Measurements from ENCODE around the gene EIF2B2. TPM values are rescaled to one million over a fixed set of nuclear protein-coding genes. Genes with fewer than 3 reads are reported as not detected.

Gene EIF2B2
- total and polyA plus RNA-seq, 2 experiments from 2014 or later, result 39.2 to 40.5 TPM

DNA sequence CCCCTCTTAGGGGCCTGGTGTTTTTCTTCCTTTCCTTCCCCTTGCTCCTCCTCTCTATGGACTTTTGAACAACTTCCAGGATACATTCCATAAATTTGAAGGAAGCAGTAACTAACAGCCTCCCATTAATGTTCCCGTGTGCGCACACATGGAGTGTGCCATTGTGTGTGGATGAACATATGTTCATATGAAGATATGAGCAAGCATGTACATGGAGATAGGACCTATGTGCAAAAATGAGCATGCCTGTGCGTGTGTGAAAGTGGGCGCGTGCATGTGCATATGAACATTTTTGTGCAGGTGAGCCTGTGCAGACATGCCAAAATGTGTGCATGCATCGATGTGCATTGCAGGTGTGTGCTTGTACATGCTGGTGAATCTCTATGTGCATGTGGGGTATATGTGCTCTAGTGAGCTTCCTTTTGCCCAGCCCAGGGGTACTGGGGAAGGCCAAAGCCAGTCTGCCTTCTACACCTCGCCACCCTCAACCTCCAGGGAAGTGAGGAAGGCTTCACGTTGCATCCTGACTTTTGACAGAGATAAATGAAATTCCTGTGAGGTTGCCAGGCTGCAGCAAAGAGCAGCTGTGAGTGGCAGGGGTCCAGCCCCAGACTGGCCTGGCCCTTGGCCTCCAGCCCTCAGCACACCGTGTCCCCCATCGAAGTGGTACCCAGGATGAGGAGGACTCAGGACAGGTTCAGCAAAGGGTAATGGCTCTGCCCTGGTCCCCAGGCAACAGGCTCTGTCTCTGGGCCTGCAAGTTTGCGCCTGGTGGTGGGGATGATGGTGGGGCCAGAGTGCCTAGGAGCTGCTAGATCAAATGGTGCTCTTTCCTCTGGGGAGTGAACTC, 26.2 kb upstream of the EIF2B2 start:
- TF ChIP-seq CREB1 (CRISPR knock-in tag; IDR thresholded peaks at IDR 0.05; ENCODE audit: low read depth) (no peak), EZH2phosphoT487 (IDR thresholded peaks at IDR 0.05; ENCODE audit: unreplicated experiment) (no peak), ZNF114 (CRISPR knock-in tag; IDR thresholded peaks at IDR 0.05) (no peak), JUNB (IDR thresholded peaks at IDR 0.05; ENCODE audit: unreplicated experiment) (no peak), STAT1 (IDR thresholded peaks at IDR 0.05; ENCODE audit: unreplicated experiment) (no peak), ZNF331 (CRISPR knock-in tag; IDR thresholded peaks at IDR 0.05; ENCODE audit: low read depth) (no peak), NANOG (IDR thresholded peaks at IDR 0.05; ENCODE audit: borderline replicate concordance) (no peak), EZH2 (IDR thresholded peaks at IDR 0.05; ENCODE audit: low read depth, unreplicated experiment) (no peak), POLR2AphosphoS5 (IDR thresholded peaks at IDR 0.05; ENCODE audit: low read depth) (no peak)
- TF ChIP-seq, protein P1, sequence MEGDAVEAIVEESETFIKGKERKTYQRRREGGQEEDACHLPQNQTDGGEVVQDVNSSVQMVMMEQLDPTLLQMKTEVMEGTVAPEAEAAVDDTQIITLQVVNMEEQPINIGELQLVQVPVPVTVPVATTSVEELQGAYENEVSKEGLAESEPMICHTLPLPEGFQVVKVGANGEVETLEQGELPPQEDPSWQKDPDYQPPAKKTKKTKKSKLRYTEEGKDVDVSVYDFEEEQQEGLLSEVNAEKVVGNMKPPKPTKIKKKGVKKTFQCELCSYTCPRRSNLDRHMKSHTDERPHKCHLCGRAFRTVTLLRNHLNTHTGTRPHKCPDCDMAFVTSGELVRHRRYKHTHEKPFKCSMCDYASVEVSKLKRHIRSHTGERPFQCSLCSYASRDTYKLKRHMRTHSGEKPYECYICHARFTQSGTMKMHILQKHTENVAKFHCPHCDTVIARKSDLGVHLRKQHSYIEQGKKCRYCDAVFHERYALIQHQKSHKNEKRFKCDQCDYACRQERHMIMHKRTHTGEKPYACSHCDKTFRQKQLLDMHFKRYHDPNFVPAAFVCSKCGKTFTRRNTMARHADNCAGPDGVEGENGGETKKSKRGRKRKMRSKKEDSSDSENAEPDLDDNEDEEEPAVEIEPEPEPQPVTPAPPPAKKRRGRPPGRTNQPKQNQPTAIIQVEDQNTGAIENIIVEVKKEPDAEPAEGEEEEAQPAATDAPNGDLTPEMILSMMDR (conservative IDR thresholded peaks at IDR 0.05; ENCODE audit: low read depth in 2 of 2), result no peak
- TF ChIP-seq, protein P2, sequence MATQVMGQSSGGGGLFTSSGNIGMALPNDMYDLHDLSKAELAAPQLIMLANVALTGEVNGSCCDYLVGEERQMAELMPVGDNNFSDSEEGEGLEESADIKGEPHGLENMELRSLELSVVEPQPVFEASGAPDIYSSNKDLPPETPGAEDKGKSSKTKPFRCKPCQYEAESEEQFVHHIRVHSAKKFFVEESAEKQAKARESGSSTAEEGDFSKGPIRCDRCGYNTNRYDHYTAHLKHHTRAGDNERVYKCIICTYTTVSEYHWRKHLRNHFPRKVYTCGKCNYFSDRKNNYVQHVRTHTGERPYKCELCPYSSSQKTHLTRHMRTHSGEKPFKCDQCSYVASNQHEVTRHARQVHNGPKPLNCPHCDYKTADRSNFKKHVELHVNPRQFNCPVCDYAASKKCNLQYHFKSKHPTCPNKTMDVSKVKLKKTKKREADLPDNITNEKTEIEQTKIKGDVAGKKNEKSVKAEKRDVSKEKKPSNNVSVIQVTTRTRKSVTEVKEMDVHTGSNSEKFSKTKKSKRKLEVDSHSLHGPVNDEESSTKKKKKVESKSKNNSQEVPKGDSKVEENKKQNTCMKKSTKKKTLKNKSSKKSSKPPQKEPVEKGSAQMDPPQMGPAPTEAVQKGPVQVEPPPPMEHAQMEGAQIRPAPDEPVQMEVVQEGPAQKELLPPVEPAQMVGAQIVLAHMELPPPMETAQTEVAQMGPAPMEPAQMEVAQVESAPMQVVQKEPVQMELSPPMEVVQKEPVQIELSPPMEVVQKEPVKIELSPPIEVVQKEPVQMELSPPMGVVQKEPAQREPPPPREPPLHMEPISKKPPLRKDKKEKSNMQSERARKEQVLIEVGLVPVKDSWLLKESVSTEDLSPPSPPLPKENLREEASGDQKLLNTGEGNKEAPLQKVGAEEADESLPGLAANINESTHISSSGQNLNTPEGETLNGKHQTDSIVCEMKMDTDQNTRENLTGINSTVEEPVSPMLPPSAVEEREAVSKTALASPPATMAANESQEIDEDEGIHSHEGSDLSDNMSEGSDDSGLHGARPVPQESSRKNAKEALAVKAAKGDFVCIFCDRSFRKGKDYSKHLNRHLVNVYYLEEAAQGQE (IDR thresholded peaks at IDR 0.05; ENCODE audit: unreplicated experiment), result no peak
- TF ChIP-seq, protein P3, sequence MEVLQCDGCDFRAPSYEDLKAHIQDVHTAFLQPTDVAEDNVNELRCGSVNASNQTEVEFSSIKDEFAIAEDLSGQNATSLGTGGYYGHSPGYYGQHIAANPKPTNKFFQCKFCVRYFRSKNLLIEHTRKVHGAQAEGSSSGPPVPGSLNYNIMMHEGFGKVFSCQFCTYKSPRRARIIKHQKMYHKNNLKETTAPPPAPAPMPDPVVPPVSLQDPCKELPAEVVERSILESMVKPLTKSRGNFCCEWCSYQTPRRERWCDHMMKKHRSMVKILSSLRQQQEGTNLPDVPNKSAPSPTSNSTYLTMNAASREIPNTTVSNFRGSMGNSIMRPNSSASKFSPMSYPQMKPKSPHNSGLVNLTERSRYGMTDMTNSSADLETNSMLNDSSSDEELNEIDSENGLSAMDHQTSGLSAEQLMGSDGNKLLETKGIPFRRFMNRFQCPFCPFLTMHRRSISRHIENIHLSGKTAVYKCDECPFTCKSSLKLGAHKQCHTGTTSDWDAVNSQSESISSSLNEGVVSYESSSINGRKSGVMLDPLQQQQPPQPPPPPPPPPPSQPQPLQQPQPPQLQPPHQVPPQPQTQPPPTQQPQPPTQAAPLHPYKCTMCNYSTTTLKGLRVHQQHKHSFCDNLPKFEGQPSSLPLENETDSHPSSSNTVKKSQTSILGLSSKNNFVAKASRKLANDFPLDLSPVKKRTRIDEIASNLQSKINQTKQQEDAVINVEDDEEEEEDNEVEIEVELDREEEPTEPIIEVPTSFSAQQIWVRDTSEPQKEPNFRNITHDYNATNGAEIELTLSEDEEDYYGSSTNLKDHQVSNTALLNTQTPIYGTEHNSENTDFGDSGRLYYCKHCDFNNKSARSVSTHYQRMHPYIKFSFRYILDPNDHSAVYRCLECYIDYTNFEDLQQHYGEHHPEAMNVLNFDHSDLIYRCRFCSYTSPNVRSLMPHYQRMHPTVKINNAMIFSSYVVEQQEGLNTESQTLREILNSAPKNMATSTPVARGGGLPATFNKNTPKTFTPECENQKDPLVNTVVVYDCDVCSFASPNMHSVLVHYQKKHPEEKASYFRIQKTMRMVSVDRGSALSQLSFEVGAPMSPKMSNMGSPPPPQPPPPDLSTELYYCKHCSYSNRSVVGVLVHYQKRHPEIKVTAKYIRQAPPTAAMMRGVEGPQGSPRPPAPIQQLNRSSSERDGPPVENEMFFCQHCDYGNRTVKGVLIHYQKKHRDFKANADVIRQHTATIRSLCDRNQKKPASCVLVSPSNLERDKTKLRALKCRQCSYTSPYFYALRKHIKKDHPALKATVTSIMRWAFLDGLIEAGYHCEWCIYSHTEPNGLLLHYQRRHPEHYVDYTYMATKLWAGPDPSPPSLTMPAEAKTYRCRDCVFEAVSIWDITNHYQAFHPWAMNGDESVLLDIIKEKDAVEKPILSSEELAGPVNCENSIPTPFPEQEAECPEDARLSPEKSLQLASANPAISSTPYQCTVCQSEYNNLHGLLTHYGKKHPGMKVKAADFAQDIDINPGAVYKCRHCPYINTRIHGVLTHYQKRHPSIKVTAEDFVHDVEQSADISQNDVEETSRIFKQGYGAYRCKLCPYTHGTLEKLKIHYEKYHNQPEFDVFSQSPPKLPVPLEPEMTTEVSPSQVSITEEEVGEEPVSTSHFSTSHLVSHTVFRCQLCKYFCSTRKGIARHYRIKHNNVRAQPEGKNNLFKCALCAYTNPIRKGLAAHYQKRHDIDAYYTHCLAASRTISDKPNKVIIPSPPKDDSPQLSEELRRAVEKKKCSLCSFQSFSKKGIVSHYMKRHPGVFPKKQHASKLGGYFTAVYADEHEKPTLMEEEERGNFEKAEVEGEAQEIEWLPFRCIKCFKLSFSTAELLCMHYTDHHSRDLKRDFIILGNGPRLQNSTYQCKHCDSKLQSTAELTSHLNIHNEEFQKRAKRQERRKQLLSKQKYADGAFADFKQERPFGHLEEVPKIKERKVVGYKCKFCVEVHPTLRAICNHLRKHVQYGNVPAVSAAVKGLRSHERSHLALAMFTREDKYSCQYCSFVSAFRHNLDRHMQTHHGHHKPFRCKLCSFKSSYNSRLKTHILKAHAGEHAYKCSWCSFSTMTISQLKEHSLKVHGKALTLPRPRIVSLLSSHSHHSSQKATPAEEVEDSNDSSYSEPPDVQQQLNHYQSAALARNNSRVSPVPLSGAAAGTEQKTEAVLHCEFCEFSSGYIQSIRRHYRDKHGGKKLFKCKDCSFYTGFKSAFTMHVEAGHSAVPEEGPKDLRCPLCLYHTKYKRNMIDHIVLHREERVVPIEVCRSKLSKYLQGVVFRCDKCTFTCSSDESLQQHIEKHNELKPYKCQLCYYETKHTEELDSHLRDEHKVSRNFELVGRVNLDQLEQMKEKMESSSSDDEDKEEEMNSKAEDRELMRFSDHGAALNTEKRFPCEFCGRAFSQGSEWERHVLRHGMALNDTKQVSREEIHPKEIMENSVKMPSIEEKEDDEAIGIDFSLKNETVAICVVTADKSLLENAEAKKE (CRISPR knock-in tag; IDR thresholded peaks at IDR 0.05), result no peak
- TF ChIP-seq, protein P4, sequence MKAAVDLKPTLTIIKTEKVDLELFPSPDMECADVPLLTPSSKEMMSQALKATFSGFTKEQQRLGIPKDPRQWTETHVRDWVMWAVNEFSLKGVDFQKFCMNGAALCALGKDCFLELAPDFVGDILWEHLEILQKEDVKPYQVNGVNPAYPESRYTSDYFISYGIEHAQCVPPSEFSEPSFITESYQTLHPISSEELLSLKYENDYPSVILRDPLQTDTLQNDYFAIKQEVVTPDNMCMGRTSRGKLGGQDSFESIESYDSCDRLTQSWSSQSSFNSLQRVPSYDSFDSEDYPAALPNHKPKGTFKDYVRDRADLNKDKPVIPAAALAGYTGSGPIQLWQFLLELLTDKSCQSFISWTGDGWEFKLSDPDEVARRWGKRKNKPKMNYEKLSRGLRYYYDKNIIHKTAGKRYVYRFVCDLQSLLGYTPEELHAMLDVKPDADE (IDR thresholded peaks at IDR 0.05), result no peak
- H3K4me1 Mint-ChIP-seq, result peaks cover 44% of the 10 kb centered on the region

More for the DNA sequence above, 26.2 kb upstream of the EIF2B2 start:
- Histone ChIP-seq H3K36me3 (ENCODE audit: insufficient read depth) (no peaks in the 10 kb centered on the region), H3K79me2 (replicated peaks; ENCODE audit: insufficient read depth) (no peaks in the 10 kb centered on the region), H3F3A (replicated peaks; ENCODE audit: low read depth) (peaks cover 8% of the 10 kb centered on the region; the same call in 1 of the 2 replicates), H3K4me1 (ENCODE audit: insufficient read depth) (peaks cover 34% of the 10 kb centered on the region), H3K9me2 (ENCODE audit: insufficient read depth) (no peaks in the 10 kb centered on the region), H3K27me3 (ENCODE audit: insufficient read depth) (no peaks in the 10 kb centered on the region), H3K27ac (ENCODE audit: low read depth) (no peak overlapping the region), H2AFZ (no peak overlapping the region), H3K4me2 (no peak overlapping the region), H3K4me3 (no peak overlapping the region), H4K20me1 (replicated peaks; ENCODE audit: insufficient read depth) (no peaks in the 10 kb centered on the region)
- ATAC-seq, result no peak
- Mint-ChIP-seq H3K36me3 (ENCODE audit: low read depth) (no peaks in the 10 kb centered on the region), H3K4me3 (no peak overlapping the region), H3K27me3 (ENCODE audit: insufficient read depth, low read depth, poor library complexity) (peaks cover 9% of the 10 kb centered on the region), H3K27ac (no peak overlapping the region), H3K9me3 (no peaks in the 10 kb centered on the region; the same call in 2 of the 3 replicates)
- no peak for DNase-seq (ENCODE audit: low spot score)

All from GM23338 (cell line).